ENCODE results near the gene SIPA1L3. TPM values are rescaled to one million over a fixed set of nuclear protein-coding genes. Genes with fewer than 3 reads are reported as not detected.

The SIPA1L3 gene
- total RNA-seq, 4 donors from 2014 or later = 50.0 to 69.8 (median 53.6) TPM

DNA sequence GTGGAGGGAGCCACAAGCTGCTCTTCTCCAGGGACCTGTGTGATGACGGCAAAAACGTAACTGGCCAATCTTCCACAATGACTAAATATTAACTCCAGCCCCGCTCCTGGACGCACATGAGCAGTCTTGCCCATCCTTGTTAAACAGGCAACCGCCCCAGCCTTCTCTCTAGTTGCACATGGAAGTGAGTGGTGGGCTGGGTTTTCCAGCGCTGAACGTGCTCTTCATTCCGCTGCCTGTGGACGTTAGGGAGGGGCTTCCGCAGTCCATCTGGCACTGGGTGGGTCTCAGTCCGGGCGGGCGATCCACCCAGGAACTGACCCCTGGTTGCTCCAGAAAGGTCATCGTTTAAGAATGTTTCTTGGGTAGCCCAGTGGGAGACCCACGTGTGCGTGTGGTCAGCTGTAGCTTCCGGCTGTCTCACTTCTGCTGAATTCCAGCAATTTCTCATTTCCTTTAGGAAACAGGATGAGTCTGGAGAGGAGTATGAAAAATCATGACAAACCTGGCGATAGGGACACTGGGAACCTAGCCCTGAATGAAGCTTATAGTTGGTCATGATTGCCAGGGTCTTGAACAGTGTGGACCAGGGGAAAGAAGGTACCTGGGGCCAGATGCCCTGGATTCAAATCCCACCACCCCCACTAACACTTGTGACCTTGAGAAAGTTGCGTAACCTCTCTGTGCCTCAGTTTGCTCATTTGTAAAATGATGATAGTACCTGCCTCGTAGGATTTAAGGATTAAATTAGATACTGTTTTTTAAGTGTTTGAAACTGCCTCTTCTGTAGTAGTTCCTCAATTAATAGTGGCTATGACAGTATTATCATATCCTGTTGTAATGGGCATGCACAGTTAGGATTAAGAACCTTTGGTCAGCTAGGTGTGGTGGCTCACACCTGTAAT lies 92.6 kb downstream of the SIPA1L3 start:
- intact Hi-C loops (cut with DNase I; ENCODE audit: low total_unique reads) = no loop called here
- DNase-seq (ENCODE audit: low spot score in 2 of 2) = peak in 1 of 2 donors; percentile 27
- TF ChIP-seq POLR2A (IDR thresholded peaks at IDR 0.05) = no peak
- WGBS, 2 donors = 67 to 69% methylated on average over 20 of the region's 20 CpGs
- no peak overlapping the region for H3K4me3 ChIP-seq (ENCODE audit: low read depth, poor library complexity, severe bottlenecking)

GRCh38 chr19:38001158-38001781 lies 94.3 kb downstream of the SIPA1L3 start:
- 76 to 78% methylated on average over 5 of the region's 5 CpGs for WGBS, 2 donors
- no peak overlapping the region for H3K4me3 ChIP-seq (ENCODE audit: low read depth, poor library complexity, severe bottlenecking)
- no peak for TF ChIP-seq CTCF (IDR thresholded peaks at IDR 0.05)
- TF ChIP-seq POLR2A (IDR thresholded peaks at IDR 0.05) = no peak
- intact Hi-C loops (cut with DNase I; ENCODE audit: low total_unique reads) = no loop called here
- DNase-seq (ENCODE audit: low spot score in 2 of 2) = no peak

- intact Hi-C loops (cut with DNase I; ENCODE audit: low total_unique reads) = no loop called here
- WGBS, 2 donors = 2 to 3% methylated on average over 18 of the region's 18 CpGs
Measured at GRCh38 chr19:38003438-38004185, 96.6 kb downstream of the SIPA1L3 start.

GRCh38 chr19:38004186-38004520 lies 97.1 kb downstream of the SIPA1L3 start:
- intact Hi-C loops (cut with DNase I; ENCODE audit: low total_unique reads) = no loop called here
- no peak for TF ChIP-seq CTCF (IDR thresholded peaks at IDR 0.05)
- H3K4me3 ChIP-seq (ENCODE audit: low read depth, poor library complexity, severe bottlenecking) = no peak overlapping the region
- 12 to 19% methylated on average over 3 of the region's 3 CpGs for WGBS, 2 donors
- DNase-seq (ENCODE audit: low spot score in 2 of 2) = no peak

More at GRCh38 chr19:38003438-38004185, 96.6 kb downstream of the SIPA1L3 start:
- peak; percentile 56 to 93 for DNase-seq (ENCODE audit: low spot score in 2 of 2)
- H3K4me3 ChIP-seq (ENCODE audit: low read depth, poor library complexity, severe bottlenecking) = no peak overlapping the region
- TF ChIP-seq CTCF (IDR thresholded peaks at IDR 0.05) (no peak), POLR2A (IDR thresholded peaks at IDR 0.05) (no peak)

GRCh38 chr19:38004521-38005223 lies 97.7 kb downstream of the SIPA1L3 start:
- DNase-seq (ENCODE audit: low spot score in 2 of 2) = peak; percentile 93 to 97
- TF ChIP-seq POLR2A (IDR thresholded peaks at IDR 0.05) (no peak), CTCF (IDR thresholded peaks at IDR 0.05) (no peak)
- H3K4me3 ChIP-seq (ENCODE audit: low read depth, poor library complexity, severe bottlenecking) = no peak overlapping the region
- intact Hi-C loops (cut with DNase I; ENCODE audit: low total_unique reads) = loop anchor here (5.0 kb wide), 1 partner anchor 323 kb away; no protein-coding TSS in a partner anchor
- 7 to 17% methylated on average over 15 of the region's 15 CpGs for WGBS, 2 donors

All from lower leg skin (tissue), 4 donors.